Measurements from ENCODE around the gene AGFG1.
"Not testable (repeated sequence)": the region's sequence is repeated elsewhere in the genome, so short reads cannot be mapped to it uniquely, and the experiment has no call there.

The AGFG1 gene

GRCh38 chr2:227551836-227552235 lies 79.9 kb downstream of the AGFG1 start:
- no peak for DNase-seq

DNA sequence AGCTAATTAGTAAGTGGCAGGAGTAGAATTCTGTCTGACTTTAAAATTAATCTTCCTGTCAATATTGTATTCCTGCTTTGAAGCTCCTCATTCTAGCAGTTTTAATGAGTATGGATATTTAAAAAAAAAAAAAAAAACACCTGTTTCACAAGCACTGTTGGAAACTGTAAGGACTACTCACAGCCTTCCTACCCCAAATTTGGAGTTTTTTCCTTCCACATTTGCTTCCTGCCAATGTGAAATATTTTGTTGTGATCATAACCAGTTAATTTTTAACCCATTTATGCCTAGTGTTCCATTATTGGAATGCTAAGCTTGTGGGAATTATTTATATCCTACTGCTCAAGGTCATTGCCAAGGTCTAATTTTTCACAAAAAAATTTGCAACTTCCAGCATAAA lies 90.6 kb downstream of the AGFG1 start:
- DNase-seq = no peak

DNA sequence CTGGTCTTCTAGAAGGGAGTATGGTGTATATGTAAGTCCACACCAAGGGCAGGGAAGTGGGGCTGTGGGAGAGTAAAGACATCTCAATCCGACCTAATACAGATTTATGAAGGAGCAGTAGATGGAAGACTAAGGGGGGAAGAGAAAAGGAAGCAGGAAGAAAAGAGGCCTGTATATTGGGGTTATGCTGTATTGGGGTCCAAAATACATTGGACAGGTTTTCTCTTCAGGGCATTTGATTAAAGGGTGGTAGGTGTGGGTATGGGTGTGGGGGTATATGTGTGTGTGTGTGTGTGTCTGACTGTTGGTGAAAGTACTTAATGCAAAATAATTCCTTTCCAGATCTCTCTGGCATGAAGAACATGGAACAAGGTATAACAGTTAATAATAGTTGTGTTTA lies 93.1 kb downstream of the AGFG1 start:
- no peak for DNase-seq

GRCh38 chr2:227566012-227566411 lies 94.1 kb downstream of the AGFG1 start:
- DNase-seq = no peak

GRCh38 chr2:227568852-227569169 lies 96.9 kb downstream of the AGFG1 start:
- DNase-seq = no peak

DNA sequence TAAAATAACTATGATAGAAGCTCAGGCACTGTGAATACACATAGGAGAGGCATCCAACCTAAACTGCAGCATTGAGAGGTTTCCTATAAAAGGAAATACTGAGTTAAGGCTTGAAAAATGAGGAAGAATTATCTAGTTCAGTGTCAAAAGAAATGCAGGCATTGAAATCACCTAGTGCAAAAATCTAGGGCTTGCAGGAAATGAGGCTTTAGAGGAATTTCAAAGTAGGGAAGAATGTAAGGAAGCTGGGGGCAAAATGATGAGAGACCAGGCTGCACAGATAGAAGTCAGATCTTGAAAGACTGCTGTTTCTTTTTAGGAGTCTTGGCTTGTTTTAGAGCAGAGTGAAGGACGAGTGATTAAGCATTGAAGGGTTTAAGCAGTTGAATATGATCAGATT lies 98.7 kb downstream of the AGFG1 start:
- no peak for DNase-seq

GRCh38 chr2:227576110-227576509 lies 104.2 kb downstream of the AGFG1 start:
- no peak for DNase-seq

DNA sequence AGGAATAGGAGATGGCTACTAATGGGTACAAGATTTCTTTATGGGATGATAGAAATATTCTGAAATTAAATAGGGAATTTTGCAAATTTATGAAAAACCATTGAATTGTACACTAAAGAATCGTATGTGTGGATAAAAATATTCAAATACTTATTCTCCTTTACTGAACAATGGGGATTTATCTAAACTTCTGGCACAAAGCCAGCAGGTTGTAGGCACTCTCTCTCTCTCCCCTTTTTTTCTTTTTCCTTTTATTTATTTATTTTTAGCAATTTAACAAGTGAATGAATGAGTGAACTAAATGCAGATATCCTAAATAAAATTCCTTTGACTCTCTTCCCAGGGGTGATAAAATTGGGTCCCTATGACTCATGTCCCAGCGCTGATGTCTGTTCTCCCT lies 104.9 kb downstream of the AGFG1 start:
- no peak for DNase-seq

- DNase-seq = no peak
Measured at GRCh38 chr2:227577555-227577954, 105.6 kb downstream of the AGFG1 start.

GRCh38 chr2:227578642-227579041 lies 106.7 kb downstream of the AGFG1 start:
- DNase-seq = no peak

GRCh38 chr2:227579791-227580190 lies 107.8 kb downstream of the AGFG1 start:
- no peak for DNase-seq

DNA sequence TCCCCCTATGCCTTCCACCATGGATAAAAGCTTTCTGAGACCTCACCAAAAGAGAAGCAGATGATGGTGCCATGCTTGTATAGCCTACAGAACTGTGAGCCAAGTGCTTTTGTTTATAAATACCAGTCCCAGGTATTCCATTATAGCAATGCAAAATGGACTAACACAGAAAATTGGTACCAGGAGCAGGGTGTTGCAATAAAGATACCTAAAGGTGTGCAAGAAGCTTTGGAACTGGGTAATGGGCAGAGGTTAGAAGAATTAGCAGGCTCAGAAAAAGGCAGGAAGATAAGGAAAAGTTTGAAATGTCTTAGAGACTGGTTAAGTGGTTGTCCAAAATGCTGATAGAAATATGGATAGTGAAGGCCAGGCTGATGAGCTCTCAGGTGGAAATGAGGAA lies 110.4 kb downstream of the AGFG1 start:
- DNase-seq = no peak

GRCh38 chr2:227592694-227593387 lies 120.9 kb downstream of the AGFG1 start:
- no peak for DNase-seq

DNA sequence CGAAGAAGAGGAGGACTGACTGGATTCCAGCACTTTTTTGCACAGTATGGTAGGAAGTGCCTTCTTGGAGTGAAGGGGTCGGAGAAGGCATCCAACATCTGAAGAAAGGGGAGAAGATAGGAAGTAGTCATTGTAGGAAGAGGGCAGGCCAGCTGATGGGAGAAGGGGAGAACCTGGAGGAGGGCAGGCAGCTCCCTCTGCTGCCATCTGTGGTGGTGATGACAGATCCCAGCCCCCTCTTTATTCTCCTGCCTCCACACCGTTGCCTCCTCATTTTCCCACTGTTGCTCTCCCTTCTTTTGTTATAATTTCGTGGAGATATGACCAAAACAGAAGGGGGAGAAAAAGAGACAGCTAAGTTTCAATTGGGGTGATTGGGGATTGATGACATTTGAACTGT lies 123.8 kb downstream of the AGFG1 start:
- no peak for DNase-seq

- DNase-seq = no peak
Measured at GRCh38 chr2:227597036-227597435, 125.1 kb downstream of the AGFG1 start.

DNA sequence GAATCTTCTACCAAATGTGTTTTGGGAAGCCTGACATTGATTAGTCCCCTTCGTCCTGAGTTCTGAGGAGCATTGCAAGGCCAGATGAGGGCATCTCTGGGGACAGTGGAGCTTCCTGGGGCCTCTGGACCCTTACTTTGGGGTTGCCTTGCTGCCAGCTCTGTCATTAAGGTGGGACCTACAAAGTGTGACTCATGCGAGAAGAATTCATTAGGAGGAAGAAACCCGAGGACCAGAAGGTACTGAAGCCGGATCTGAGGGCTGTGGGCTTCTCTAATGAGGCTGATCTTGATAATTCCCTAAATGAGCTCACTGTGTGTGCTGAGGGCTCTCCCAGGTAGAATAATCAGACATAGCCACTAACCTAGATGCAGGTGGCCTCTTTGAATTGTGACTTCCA lies 126.0 kb downstream of the AGFG1 start:
- no peak for DNase-seq

DNA sequence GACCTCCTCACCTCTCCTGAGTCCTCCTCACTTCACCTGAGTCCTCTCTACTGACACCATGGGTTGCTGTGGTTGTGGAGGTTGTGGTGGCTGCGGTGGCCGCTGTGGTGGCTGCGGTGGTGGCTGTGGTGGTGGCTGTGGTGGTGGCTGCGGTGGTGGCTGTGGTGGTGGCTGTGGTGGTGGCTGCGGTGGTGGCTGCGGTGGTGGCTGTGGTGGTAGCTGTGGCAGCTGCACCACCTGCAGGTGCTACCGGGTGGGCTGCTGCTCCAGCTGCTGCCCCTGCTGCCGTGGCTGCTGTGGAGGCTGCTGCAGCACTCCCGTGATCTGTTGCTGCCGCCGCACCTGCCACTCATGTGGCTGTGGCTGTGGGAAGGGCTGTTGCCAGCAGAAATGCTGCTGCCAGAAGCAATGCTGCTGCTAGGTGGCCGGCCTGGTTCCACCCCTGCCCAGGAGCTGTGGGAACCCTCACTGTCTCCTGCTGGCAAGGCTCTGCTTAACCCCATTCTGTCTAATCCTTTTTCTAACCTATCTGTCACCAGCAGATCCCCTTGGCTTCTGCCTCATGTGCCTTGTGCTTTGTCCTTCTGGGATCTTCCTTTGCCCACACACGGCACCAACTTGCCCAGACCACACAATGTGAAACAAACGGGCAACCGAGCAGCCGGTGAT lies 127.0 kb downstream of the AGFG1 start, which contains the start of gene SCYGR2:
Gene SCYGR2 (plus strand): TSS at position 59 of the 669 bp plus-strand sequence. CDS start 0 bp downstream, at position 59.
- DNase-seq = not testable (repeated sequence)

DNA sequence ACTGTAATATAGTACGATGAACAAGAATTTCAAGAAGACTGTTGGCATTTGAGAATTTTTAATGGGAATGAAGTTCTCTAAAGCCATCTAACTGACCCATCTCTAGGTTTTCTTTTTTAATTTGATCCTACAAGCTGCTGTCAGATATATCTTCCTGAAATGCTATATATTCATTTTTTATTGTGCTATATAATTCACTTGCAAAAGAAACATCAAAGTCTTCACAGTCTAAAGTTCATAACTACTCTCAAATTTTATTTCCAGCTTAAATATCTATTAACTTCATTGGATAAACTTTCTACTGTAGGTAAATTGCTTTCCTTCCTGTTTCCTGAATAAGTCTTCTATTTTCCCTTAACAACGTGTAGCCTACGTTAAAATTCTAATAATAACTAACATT lies 130.4 kb downstream of the AGFG1 start:
- no peak for DNase-seq

- no peak for DNase-seq
Measured at GRCh38 chr2:227606476-227606875, 134.5 kb downstream of the AGFG1 start.

DNA sequence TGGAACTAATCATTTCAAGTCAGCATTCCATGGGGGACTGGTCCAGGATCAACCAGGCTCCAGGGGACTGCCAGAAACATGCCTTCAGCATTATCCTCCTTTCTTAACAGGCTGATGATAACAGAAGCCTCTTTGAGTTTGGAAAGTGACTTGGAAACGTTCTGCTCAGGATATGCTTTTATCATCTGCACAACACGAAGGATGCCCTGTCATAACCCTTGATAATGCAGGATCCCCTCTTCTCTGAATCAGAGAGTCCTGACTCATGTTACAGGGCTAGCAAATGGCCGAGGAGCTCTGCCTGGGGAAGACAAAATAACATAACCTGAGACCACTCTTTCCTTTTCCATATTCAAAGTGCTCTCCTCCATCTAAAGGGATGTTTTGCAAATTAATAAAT lies 136.0 kb downstream of the AGFG1 start:
- DNase-seq = no peak

DNA sequence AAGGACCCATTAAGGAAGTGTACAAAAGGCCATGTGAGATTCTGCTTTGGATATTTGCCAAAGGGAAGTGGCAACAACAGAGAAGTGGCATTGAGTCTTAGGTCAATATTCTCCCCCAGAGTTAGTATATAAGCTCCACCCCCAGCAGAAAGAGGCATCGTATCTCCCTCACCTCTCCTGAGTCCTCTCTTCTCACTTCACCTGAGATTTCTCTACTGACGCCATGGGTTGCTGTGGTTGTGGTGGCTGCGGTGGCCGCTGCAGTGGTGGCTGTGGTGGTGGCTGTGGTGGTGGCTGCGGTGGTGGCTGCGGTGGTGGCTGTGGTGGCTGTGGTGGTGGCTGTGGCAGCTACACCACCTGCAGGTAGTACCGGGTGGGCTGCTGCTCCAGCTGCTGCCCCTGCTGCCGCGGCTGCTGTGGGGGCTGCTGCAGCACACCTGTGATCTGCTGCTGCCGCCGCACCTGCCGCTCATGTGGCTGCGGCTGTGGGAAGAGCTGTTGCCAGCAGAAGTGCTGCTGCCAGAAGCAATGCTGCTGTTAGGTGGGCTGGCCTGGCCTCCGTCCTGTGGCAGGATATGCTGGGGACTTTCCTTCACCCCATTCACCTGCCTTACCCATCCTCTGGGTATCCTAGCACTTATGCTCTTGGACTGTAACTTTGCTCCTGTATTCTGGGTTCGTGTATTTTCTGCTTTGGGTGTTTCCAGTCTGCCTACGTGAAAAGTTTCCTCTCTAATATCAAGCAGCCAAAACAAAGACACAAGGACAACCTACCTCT lies 136.8 kb downstream of the AGFG1 start:
- no peak for DNase-seq

- no peak for DNase-seq
Measured at GRCh38 chr2:227610123-227610522, 138.2 kb downstream of the AGFG1 start.

Data from COR-L47 (cell line).